ENCODE data around the gene RASD2.

Gene RASD2

GRCh38 chr22:35582861-35583670 lies 42.4 kb downstream of the RASD2 start:
- DNase-seq (ENCODE audit: low read depth), result peak; percentile 73

- no peak for DNase-seq (ENCODE audit: low read depth)
These were observed 46.1 kb downstream of the RASD2 start for GRCh38 chr22:35586771-35587170.

GRCh38 chr22:35587447-35587870 lies 46.8 kb downstream of the RASD2 start:
- no peak for DNase-seq (ENCODE audit: low read depth)

GRCh38 chr22:35587896-35588295 lies 47.3 kb downstream of the RASD2 start:
- DNase-seq (ENCODE audit: low read depth), result no peak

- DNase-seq (ENCODE audit: low read depth), result peak; percentile 99
These were observed 48.6 kb downstream of the RASD2 start for GRCh38 chr22:35589071-35589755.

GRCh38 chr22:35589756-35590093 lies 49.1 kb downstream of the RASD2 start:
- peak; percentile 25 for DNase-seq (ENCODE audit: low read depth)

GRCh38 chr22:35590634-35591295 lies 50.1 kb downstream of the RASD2 start:
- no peak for DNase-seq (ENCODE audit: low read depth)

- no peak for DNase-seq (ENCODE audit: low read depth)
These were observed 51.2 kb downstream of the RASD2 start for GRCh38 chr22:35591714-35592417.

- DNase-seq (ENCODE audit: low read depth), result peak; percentile 24
These were observed 51.9 kb downstream of the RASD2 start for GRCh38 chr22:35592418-35592967.

GRCh38 chr22:35593071-35593890 lies 52.6 kb downstream of the RASD2 start:
- DNase-seq (ENCODE audit: low read depth), result no peak

- DNase-seq (ENCODE audit: low read depth), result no peak
These were observed 53.4 kb downstream of the RASD2 start for GRCh38 chr22:35593891-35594470.

GRCh38 chr22:35594686-35595085 lies 54.1 kb downstream of the RASD2 start:
- no peak for DNase-seq (ENCODE audit: low read depth)

GRCh38 chr22:35596821-35597220 lies 56.2 kb downstream of the RASD2 start:
- peak; percentile 84 for DNase-seq (ENCODE audit: low read depth)

- no peak for DNase-seq (ENCODE audit: low read depth)
These were observed 57.2 kb downstream of the RASD2 start for GRCh38 chr22:35597692-35598395.

- no peak for DNase-seq (ENCODE audit: low read depth)
These were observed 57.7 kb downstream of the RASD2 start for GRCh38 chr22:35598396-35598710.

- DNase-seq (ENCODE audit: low read depth), result no peak
These were observed 58.7 kb downstream of the RASD2 start for GRCh38 chr22:35599364-35599763.

GRCh38 chr22:35600476-35600875 lies 59.8 kb downstream of the RASD2 start:
- no peak for DNase-seq (ENCODE audit: low read depth)

GRCh38 chr22:35601013-35601580 lies 60.5 kb downstream of the RASD2 start:
- no peak for DNase-seq (ENCODE audit: low read depth)

- peak; percentile 91 for DNase-seq (ENCODE audit: low read depth)
These were observed 61.3 kb downstream of the RASD2 start for GRCh38 chr22:35601743-35602615.

All from amniotic epithelial cell (primary cell).